SU-DHL-6 (cell line): ENCODE measurements around the gene SLC5A6.

Source experiments
- EZH2phosphoT487 ChIP-seq: fragments of 200-600 bp; sonication (generic), shearing (Covaris generic); conservative IDR thresholded peaks from 2 replicates; pipeline ENCODE4 v1.6.1; 2018; ENCODE audit warnings: mild to moderate bottlenecking, antibody characterized with exemption, low read length, moderate library complexity, mixed read lengths
- TF ChIP-seq, protein P1 (sequence below): fragments of 200-600 bp; sonication (generic); IDR thresholded peaks from one replicate; pipeline ENCODE4 v1.5.1; 2017; ENCODE audit warnings: antibody characterized with exemption, mild to moderate bottlenecking, low read length, moderate library complexity; ENCODE audit not compliant: insufficient read depth, poor library complexity, severe bottlenecking

- TF ChIP-seq, protein P1, sequence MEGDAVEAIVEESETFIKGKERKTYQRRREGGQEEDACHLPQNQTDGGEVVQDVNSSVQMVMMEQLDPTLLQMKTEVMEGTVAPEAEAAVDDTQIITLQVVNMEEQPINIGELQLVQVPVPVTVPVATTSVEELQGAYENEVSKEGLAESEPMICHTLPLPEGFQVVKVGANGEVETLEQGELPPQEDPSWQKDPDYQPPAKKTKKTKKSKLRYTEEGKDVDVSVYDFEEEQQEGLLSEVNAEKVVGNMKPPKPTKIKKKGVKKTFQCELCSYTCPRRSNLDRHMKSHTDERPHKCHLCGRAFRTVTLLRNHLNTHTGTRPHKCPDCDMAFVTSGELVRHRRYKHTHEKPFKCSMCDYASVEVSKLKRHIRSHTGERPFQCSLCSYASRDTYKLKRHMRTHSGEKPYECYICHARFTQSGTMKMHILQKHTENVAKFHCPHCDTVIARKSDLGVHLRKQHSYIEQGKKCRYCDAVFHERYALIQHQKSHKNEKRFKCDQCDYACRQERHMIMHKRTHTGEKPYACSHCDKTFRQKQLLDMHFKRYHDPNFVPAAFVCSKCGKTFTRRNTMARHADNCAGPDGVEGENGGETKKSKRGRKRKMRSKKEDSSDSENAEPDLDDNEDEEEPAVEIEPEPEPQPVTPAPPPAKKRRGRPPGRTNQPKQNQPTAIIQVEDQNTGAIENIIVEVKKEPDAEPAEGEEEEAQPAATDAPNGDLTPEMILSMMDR, result no peak
- no peak for TF ChIP-seq EZH2phosphoT487
These were observed 32.6 kb downstream of the SLC5A6 start for GRCh38 chr2:27179344-27180000.
